HepG2 (cell line): ENCODE data around the gene ASTE1. TPM values are rescaled to one million over a fixed set of nuclear protein-coding genes. Genes with fewer than 3 reads are reported as not detected.
A peak's percentile ranks its signal among the peaks of the same experiment; 100 is the strongest.

Source experiments
- ATAC-seq: fragments of 200-7000 bp; cut with Tn5 transposase; 3 replicates; pipeline ENCODE4 v1.9.1; 2020; ENCODE audit warnings: mild to moderate bottlenecking, moderate library complexity
- BruUV-seq: library from RNA; stranded (reverse); fragments of 400-500 nt; replicated peaks from 2 replicates; lab custom pipeline; 2021; lab: Mats Ljungman, UMichigan
- CTCF ChIA-PET: fragments of 300-600 bp; formaldehyde crosslinking; extraction: SDS; loops from one replicate; lab custom pipeline; 2021; ENCODE audit warnings: low total read pairs, inconsistent platforms, low intra/inter-chr PET ratio; lab: Yijun Ruan, JAX
- POLR2A ChIA-PET: fragments of 350-600 bp; sonication (Branson Sonifier 250); formaldehyde crosslinking; loops from one replicate; lab custom pipeline; 2020; ENCODE audit warnings: antibody characterized with exemption, inconsistent platforms; lab: Yijun Ruan, JAX
- DNase-seq: peaks from one replicate; pipeline ENCODE4 v3.0.0-alpha.2; 2015; ENCODE audit warnings: low spot score
- FAIRE-seq: peaks from 3 replicates; lab custom pipeline; 2011; peaks lifted over from hg19 to GRCh38; lab: Jason Lieb, UNC
- H2AFZ ChIP-seq: one replicate; pipeline ENCODE4 v1.6.1; 2011; ENCODE audit warnings: low read length, inconsistent platforms
- H3K27ac ChIP-seq: fragments of 300-600 bp; 3 replicates; pipeline ENCODE4 v1.8.0; 2011; ENCODE audit warnings: mixed run types, mild to moderate bottlenecking, mixed read lengths, low read length, inconsistent platforms; ENCODE audit not compliant: insufficient read depth; ENCODE audit errors: extremely low read length
- H3K27me3 ChIP-seq, 2 experiments: fragments of 200-600 bp in 1 of 2; 2 replicates in 1 of 2; 3 replicates in 1 of 2; pipeline versions ENCODE4 v1.6.0 to v1.8.0; 2011; ENCODE audit warnings: low read length in 2 of 2, mild to moderate bottlenecking in 2 of 2, moderate library complexity in 2 of 2, inconsistent platforms in 1 of 2; ENCODE audit not compliant: insufficient read depth in 2 of 2, control insufficient read depth in 1 of 2
- H3K36me3 ChIP-seq, 2 experiments: fragments of 200-600 bp in 1 of 2; replicated peaks in 1 of 2; 2 replicates in 1 of 2; 3 replicates in 1 of 2; pipeline versions ENCODE4 v1.5.1 to v1.8.0; 2011; ENCODE audit warnings: low read length in 2 of 2, inconsistent platforms in 1 of 2; ENCODE audit not compliant: insufficient read depth in 2 of 2, control insufficient read depth in 1 of 2
- H3K4me1 ChIP-seq: 2 replicates; pipeline ENCODE4 v1.5.1; 2012; ENCODE audit warnings: low read length, inconsistent platforms; ENCODE audit not compliant: insufficient read depth
- H3K4me2 ChIP-seq: 2 replicates; pipeline ENCODE4 v1.6.0; 2011; ENCODE audit warnings: low read depth, low read length, inconsistent platforms
- H3K4me3 ChIP-seq, 3 experiments: fragments of 200-600 bp in 1 of 3; sonication (generic), shearing (Covaris generic) in 1 of 3; replicated peaks in 1 of 3; 2 replicates each; pipeline ENCODE4 v1.5.1; 2011 to 2016; ENCODE audit warnings: low read length in 3 of 3, inconsistent platforms in 2 of 3, low read depth in 2 of 3, mild to moderate bottlenecking in 2 of 3, control low read depth in 1 of 3, mixed read lengths in 1 of 3; ENCODE audit not compliant: insufficient read depth in 1 of 3
- H3K79me2 ChIP-seq: one replicate; pipeline ENCODE4 v1.6.1; 2011; ENCODE audit warnings: low read length, inconsistent platforms; ENCODE audit not compliant: insufficient read depth
- H3K9ac ChIP-seq: 2 replicates; pipeline ENCODE4 v1.6.0; 2011; ENCODE audit warnings: mild to moderate bottlenecking, low read depth, low read length, inconsistent platforms; ENCODE audit not compliant: insufficient read depth
- H3K9me3 ChIP-seq: 2 replicates; pipeline ENCODE4 v1.5.1; 2012; ENCODE audit warnings: mild to moderate bottlenecking, low read length
- H4K20me1 ChIP-seq: 2 replicates; pipeline ENCODE4 v1.6.0; 2011; ENCODE audit warnings: inconsistent platforms, mild to moderate bottlenecking, low read length, moderate library complexity; ENCODE audit not compliant: insufficient read depth
- CBX2 ChIP-seq, 2 experiments: fragments of 200-600 bp in 1 of 2; sonication (generic); formaldehyde crosslinking in 1 of 2; IDR thresholded peaks; 2 replicates each; pipeline versions ENCODE4 v1.7.0 to v1.8.1; 2018 to 2022; ENCODE audit warnings: low read depth in 2 of 2, low read length in 1 of 2, mild to moderate bottlenecking in 1 of 2, missing genetic modification reagents in 1 of 2
- HNRNPLL ChIP-seq: fragments of 200-400 bp; formaldehyde crosslinking; IDR thresholded peaks from 2 replicates; pipeline ENCODE4 v1.6.1; 2017; ENCODE audit warnings: mild to moderate bottlenecking, low read depth, low read length; ENCODE audit not compliant: poor library complexity, severe bottlenecking
- MAFF ChIP-seq: IDR thresholded peaks from 2 replicates; pipeline ENCODE4 v1.6.1; 2011; ENCODE audit warnings: low read depth, low read length, improper control_type of control experiment
- MAFK ChIP-seq, 2 experiments: IDR thresholded peaks in 1 of 2; conservative IDR thresholded peaks in 1 of 2; 2 replicates each; pipeline ENCODE4 v1.6.1; 2011; ENCODE audit warnings: improper control_type of control experiment in 2 of 2, low read length in 2 of 2
- PHF8 ChIP-seq: sonication (generic); formaldehyde crosslinking; IDR thresholded peaks from 2 replicates; pipeline ENCODE4 v1.5.0; 2020; ENCODE audit warnings: missing genetic modification reagents
- PRPF4 ChIP-seq: fragments of 200-400 bp; formaldehyde crosslinking; IDR thresholded peaks from 2 replicates; pipeline ENCODE4 v1.6.1; 2016; ENCODE audit warnings: low read length, low read depth; ENCODE audit not compliant: poor library complexity, severe bottlenecking
- RAD21 ChIP-seq: fragments of 450-650 bp; formaldehyde crosslinking; IDR thresholded peaks from 2 replicates; pipeline ENCODE4 v1.5.0; 2020; ENCODE audit warnings: mild to moderate bottlenecking
- ZNF350 ChIP-seq: sonication (generic); formaldehyde crosslinking; IDR thresholded peaks from 2 replicates; pipeline ENCODE4 v1.4.0; 2020; ENCODE audit warnings: mild to moderate bottlenecking, low read depth, missing genetic modification reagents, borderline replicate concordance
- ZNF773 ChIP-seq: sonication (generic); formaldehyde crosslinking; IDR thresholded peaks from 2 replicates; pipeline ENCODE4 v1.4.0; 2020; ENCODE audit warnings: missing genetic modification reagents, borderline replicate concordance
- ZSCAN31 ChIP-seq: sonication (generic); formaldehyde crosslinking; IDR thresholded peaks from 2 replicates; pipeline ENCODE4 v1.5.0; 2020; ENCODE audit warnings: low read depth, mild to moderate bottlenecking, missing genetic modification reagents
- WGBS: methylation state at CpG from one replicate; pipeline ENCODE4 v1.1.6; 2017; ENCODE audit warnings: low lambda C conversion rate; 5-methylcytosine and 5-hydroxymethylcytosine counted together
- in situ Hi-C: cut with HindIII; loops from 2 replicates; pipeline ENCODE4 v1.10.0; 2017; ENCODE audit warnings: low pct_unique_long_range_greater_than_20kb; ENCODE audit not compliant: extremely low pct_ligation_motif_present
- intact Hi-C: fragments of 100-400 bp; cut with micrococcal nuclease; formaldehyde crosslinking; loops from one replicate; pipeline ENCODE4 v1.10.0; 2022; ENCODE audit not compliant: unreplicated experiment
- polyA plus RNA-seq, 8 experiments: library from polyadenylated mRNA; depleted of rRNA in 3 of 8; stranded (reverse) in 7 of 8; unstranded in 1 of 8; fragments of >200 nt; fragmentation: Illumina TruSeq in 4 of 8; extraction: Trizol in 4 of 8; gene quantifications; 2 replicates each; pipeline versions ENCODE4 v1.2.1 to v1.2.3, GENCODE V29; 2011 to 2016; ENCODE audit warnings: low read depth in 4 of 8, missing spikeins in 1 of 8, mixed read lengths in 1 of 8; ENCODE audit not compliant: insufficient read depth in 1 of 8
- total RNA-seq, 5 experiments: library from RNA; depleted of rRNA; stranded (reverse); fragments of >200 nt; fragmentation: Illumina TruSeq; extraction: Trizol; gene quantifications; 2 replicates each; pipeline ENCODE4 v1.2.3, GENCODE V29; 2016; ENCODE audit warnings: low read depth in 1 of 5
- TF ChIP-seq, protein P1 (sequence below): sonication (generic); formaldehyde crosslinking; IDR thresholded peaks from 2 replicates; pipeline ENCODE4 v1.4.0; 2020; ENCODE audit warnings: mild to moderate bottlenecking, missing genetic modification reagents
- TF ChIP-seq, protein P2 (sequence below): sonication (generic); formaldehyde crosslinking; IDR thresholded peaks from 2 replicates; pipeline ENCODE4 v1.4.0; 2020; ENCODE audit warnings: missing genetic modification reagents
- TF ChIP-seq, protein P3 (sequence below): sonication (generic); formaldehyde crosslinking; conservative IDR thresholded peaks from 2 replicates; pipeline ENCODE4 v1.4.0; 2020; ENCODE audit warnings: mild to moderate bottlenecking, missing genetic modification reagents, moderate library complexity

The ASTE1 gene
- total and polyA plus RNA-seq, 2 of the 13 experiments (the other 11 are each of a cell fraction or from before 2014, with no cell fraction given): 4.0 to 7.9 TPM

DNA sequence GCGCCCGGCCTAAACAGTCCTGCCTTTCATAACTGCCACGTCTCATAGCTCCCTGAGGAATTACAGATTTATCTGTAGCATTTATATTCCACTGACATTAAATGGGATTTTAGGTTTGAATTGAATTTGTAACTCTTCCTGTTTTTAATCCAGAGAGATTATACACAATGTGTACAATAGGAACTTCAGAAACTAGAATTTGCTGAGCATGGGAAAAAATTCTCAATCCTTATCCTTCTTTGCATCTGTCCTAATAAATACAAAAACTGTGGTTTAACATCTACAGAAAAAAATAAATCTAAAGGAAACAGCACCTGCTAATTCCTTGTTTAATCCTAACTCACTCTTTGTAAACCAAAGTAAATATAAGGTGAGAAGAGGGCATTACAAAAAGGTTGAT lies 2.2 kb upstream of the ASTE1 start:
- no peak for DNase-seq
- no peaks in the 10 kb centered on the region for H3K9me3 ChIP-seq
- H2AFZ ChIP-seq: no peak overlapping the region
- no peak for TF ChIP-seq RAD21 (CRISPR knock-in tag)
- no peak for TF ChIP-seq ZSCAN31
- TF ChIP-seq MAFK (conservative IDR thresholded peaks at IDR 0.05 in 1 of 2, IDR thresholded peaks at IDR 0.05 in 1 of 2; ENCODE audit: low read length in 2 of 2): peak; percentile 56 to 82; a peak in 3 of 4 replicates
- no peak for TF ChIP-seq ZNF350
- TF ChIP-seq, protein P1, sequence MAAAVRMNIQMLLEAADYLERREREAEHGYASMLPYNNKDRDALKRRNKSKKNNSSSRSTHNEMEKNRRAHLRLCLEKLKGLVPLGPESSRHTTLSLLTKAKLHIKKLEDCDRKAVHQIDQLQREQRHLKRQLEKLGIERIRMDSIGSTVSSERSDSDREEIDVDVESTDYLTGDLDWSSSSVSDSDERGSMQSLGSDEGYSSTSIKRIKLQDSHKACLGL (CRISPR knock-in tag): no peak
- TF ChIP-seq MAFF: peak; percentile 53
- no peak for TF ChIP-seq ZNF773
- no peak for TF ChIP-seq HNRNPLL
- TF ChIP-seq, all 625 proteins: peak for 2
- H3K79me2 ChIP-seq: no peaks in the 10 kb centered on the region
- H3K4me3 ChIP-seq: no peak overlapping the region
- H3K27ac ChIP-seq: no peak overlapping the region
- POLR2A ChIA-PET: no interaction called here
- FAIRE-seq (no peak), ATAC-seq (no peak)
- peaks cover 20% of the 10 kb centered on the region for H3K4me1 ChIP-seq
- no peaks in the 10 kb centered on the region for H4K20me1 ChIP-seq
- H3K36me3 ChIP-seq: no peaks in the 10 kb centered on the region; a peak in 1 of 5 replicates
- 91% methylated on average over 3 of the region's 3 CpGs for WGBS
- no peak overlapping the region for H3K4me2 ChIP-seq
- in situ Hi-C loops: loop anchor here (25.0 kb wide), 2 partner anchors 458 to 983 kb away; no protein-coding TSS in a partner anchor
- no peaks in the 10 kb centered on the region for H3K27me3 ChIP-seq
- CTCF ChIA-PET: no interaction called here
- no peak overlapping the region for H3K9ac ChIP-seq
- BruUV-seq: no TSS peak
- intact Hi-C loops: no loop called here

DNA sequence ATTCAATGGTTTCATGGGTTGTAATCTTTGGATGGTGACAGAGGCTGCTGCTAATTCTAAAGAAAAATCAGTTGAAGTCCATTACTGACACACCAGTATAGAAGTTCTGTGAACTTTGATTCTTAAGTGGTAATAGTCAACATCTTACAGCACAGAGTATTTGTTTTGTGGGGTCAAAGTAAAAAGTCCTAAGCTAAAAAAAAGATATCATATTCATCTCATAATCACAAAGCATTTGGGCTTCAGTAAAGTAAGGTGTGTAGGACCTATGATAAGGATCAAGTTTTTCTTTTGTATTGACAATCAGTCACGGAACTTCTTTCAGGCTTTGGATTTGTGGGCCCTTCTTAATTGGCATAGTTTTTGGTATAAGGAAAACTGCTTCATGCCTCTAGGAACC lies 1.1 kb downstream of the ASTE1 start:
- intact Hi-C loops: no loop called here
- Histone ChIP-seq H2AFZ (no peak overlapping the region), H4K20me1 (no peaks in the 10 kb centered on the region), H3K27me3 (no peaks in the 10 kb centered on the region), H3K79me2 (no peaks in the 10 kb centered on the region), H3K36me3 (no peaks in the 10 kb centered on the region; a peak in 1 of 5 replicates), H3K9me3 (no peaks in the 10 kb centered on the region), H3K9ac (peak overlapping the region; percentile 84; the same call in 1 of the 2 replicates), H3K4me1 (peaks cover 20% of the 10 kb centered on the region), H3K4me3 (peak overlapping the region in 2 of 3 experiments; percentile 67 to 81; a peak in 3 of 6 replicates), H3K27ac (peak overlapping the region; percentile 82), H3K4me2 (peak overlapping the region; percentile 76)
- ChIA-PET POLR2A (interaction anchor here (1.4 to 2.0 kb wide), 3 partner anchors 132 to 1004 kb away, joined by 3 to 14 read pairs (median 13); partner anchors contain the start of genes ATP2C1 and NUDT16), CTCF (no interaction called here)
- 69% methylated on average over 1 of the region's 1 CpG for WGBS
- no peak for ATAC-seq
- no peak for DNase-seq
- no peak for FAIRE-seq
- in situ Hi-C loops: loop anchor here (25.0 kb wide), 2 partner anchors 462 to 987 kb away; no protein-coding TSS in a partner anchor
- no TSS peak for BruUV-seq
- TF ChIP-seq CBX2 (IDR thresholded peaks at IDR 0.05; ENCODE audit: low read depth, low read length): no peak
- no peak for TF ChIP-seq CBX2 (CRISPR knock-in tag; IDR thresholded peaks at IDR 0.05; ENCODE audit: low read depth)
- TF ChIP-seq, protein P2, sequence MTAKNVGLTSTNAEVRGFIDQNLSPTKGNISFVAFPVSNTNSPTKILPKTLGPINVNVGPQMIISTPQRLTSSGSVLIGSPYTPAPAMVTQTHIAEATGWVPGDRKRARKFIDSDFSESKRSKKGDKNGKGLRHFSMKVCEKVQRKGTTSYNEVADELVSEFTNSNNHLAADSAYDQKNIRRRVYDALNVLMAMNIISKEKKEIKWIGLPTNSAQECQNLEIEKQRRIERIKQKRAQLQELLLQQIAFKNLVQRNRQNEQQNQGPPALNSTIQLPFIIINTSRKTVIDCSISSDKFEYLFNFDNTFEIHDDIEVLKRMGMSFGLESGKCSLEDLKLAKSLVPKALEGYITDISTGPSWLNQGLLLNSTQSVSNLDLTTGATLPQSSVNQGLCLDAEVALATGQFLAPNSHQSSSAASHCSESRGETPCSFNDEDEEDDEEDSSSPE (CRISPR knock-in tag): no peak
- TF ChIP-seq, protein P3, sequence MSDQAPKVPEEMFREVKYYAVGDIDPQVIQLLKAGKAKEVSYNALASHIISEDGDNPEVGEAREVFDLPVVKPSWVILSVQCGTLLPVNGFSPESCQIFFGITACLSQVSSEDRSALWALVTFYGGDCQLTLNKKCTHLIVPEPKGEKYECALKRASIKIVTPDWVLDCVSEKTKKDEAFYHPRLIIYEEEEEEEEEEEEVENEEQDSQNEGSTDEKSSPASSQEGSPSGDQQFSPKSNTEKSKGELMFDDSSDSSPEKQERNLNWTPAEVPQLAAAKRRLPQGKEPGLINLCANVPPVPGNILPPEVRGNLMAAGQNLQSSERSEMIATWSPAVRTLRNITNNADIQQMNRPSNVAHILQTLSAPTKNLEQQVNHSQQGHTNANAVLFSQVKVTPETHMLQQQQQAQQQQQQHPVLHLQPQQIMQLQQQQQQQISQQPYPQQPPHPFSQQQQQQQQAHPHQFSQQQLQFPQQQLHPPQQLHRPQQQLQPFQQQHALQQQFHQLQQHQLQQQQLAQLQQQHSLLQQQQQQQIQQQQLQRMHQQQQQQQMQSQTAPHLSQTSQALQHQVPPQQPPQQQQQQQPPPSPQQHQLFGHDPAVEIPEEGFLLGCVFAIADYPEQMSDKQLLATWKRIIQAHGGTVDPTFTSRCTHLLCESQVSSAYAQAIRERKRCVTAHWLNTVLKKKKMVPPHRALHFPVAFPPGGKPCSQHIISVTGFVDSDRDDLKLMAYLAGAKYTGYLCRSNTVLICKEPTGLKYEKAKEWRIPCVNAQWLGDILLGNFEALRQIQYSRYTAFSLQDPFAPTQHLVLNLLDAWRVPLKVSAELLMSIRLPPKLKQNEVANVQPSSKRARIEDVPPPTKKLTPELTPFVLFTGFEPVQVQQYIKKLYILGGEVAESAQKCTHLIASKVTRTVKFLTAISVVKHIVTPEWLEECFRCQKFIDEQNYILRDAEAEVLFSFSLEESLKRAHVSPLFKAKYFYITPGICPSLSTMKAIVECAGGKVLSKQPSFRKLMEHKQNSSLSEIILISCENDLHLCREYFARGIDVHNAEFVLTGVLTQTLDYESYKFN: peak; percentile 43
- TF ChIP-seq PRPF4: peak; percentile 16
- TF ChIP-seq PHF8 (CRISPR knock-in tag): no peak
